ENCODE results near the gene RTCA.

Gene RTCA

GRCh38 chr1:100279358-100279923, 13.4 kb downstream of the RTCA start:
- ATAC-seq = no peak
- no peak for TF ChIP-seq PATZ1 (CRISPR knock-in tag; IDR thresholded peaks at IDR 0.05; ENCODE audit: borderline replicate concordance)
- no peak for TF ChIP-seq ISL1 (CRISPR knock-in tag; IDR thresholded peaks at IDR 0.05)
- no peak for TF ChIP-seq ESRRG (CRISPR knock-in tag; IDR thresholded peaks at IDR 0.05)
- no peak for TF ChIP-seq ARNTL (CRISPR knock-in tag; IDR thresholded peaks at IDR 0.05; ENCODE audit: borderline replicate concordance, low read depth)
- no peak for TF ChIP-seq POU6F1 (CRISPR knock-in tag; IDR thresholded peaks at IDR 0.05; ENCODE audit: borderline replicate concordance, low read depth)
- no peak for TF ChIP-seq GLIS3 (CRISPR knock-in tag; IDR thresholded peaks at IDR 0.05)
- no peak for TF ChIP-seq OSR1 (CRISPR knock-in tag; IDR thresholded peaks at IDR 0.05)
- TF ChIP-seq ZFP3 (CRISPR knock-in tag; IDR thresholded peaks at IDR 0.05) = no peak

- ATAC-seq = no peak
- TF ChIP-seq CSDC2 (CRISPR knock-in tag; IDR thresholded peaks at IDR 0.05) (no peak), TOX (CRISPR knock-in tag; IDR thresholded peaks at IDR 0.05; ENCODE audit: borderline replicate concordance) (no peak), SNAI2 (CRISPR knock-in tag; IDR thresholded peaks at IDR 0.05) (no peak)
These were observed 14.1 kb downstream of the RTCA start for GRCh38 chr1:100279954-100280682.

GRCh38 chr1:100284591-100284990, 18.6 kb downstream of the RTCA start:
- TF ChIP-seq ESRRG (CRISPR knock-in tag; IDR thresholded peaks at IDR 0.05) = no peak
- TF ChIP-seq, protein P1, sequence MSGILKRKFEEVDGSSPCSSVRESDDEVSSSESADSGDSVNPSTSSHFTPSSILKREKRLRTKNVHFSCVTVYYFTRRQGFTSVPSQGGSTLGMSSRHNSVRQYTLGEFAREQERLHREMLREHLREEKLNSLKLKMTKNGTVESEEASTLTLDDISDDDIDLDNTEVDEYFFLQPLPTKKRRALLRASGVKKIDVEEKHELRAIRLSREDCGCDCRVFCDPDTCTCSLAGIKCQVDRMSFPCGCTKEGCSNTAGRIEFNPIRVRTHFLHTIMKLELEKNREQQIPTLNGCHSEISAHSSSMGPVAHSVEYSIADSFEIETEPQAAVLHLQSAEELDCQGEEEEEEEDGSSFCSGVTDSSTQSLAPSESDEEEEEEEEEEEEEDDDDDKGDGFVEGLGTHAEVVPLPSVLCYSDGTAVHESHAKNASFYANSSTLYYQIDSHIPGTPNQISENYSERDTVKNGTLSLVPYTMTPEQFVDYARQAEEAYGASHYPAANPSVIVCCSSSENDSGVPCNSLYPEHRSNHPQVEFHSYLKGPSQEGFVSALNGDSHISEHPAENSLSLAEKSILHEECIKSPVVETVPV (CRISPR knock-in tag; IDR thresholded peaks at IDR 0.05) = no peak
- TF ChIP-seq BACH2 (CRISPR knock-in tag; IDR thresholded peaks at IDR 0.05; ENCODE audit: borderline replicate concordance) = no peak
- TF ChIP-seq ZNF565 (CRISPR knock-in tag; conservative IDR thresholded peaks at IDR 0.05; ENCODE audit: low read depth) = no peak
- TF ChIP-seq RARB (CRISPR knock-in tag; IDR thresholded peaks at IDR 0.05) = no peak
- TF ChIP-seq ZFP3 (CRISPR knock-in tag; IDR thresholded peaks at IDR 0.05) = no peak
- no peak for TF ChIP-seq TOX (CRISPR knock-in tag; IDR thresholded peaks at IDR 0.05; ENCODE audit: borderline replicate concordance)
- no peak for TF ChIP-seq POU6F1 (CRISPR knock-in tag; IDR thresholded peaks at IDR 0.05; ENCODE audit: borderline replicate concordance, low read depth)
- TF ChIP-seq, protein P2, sequence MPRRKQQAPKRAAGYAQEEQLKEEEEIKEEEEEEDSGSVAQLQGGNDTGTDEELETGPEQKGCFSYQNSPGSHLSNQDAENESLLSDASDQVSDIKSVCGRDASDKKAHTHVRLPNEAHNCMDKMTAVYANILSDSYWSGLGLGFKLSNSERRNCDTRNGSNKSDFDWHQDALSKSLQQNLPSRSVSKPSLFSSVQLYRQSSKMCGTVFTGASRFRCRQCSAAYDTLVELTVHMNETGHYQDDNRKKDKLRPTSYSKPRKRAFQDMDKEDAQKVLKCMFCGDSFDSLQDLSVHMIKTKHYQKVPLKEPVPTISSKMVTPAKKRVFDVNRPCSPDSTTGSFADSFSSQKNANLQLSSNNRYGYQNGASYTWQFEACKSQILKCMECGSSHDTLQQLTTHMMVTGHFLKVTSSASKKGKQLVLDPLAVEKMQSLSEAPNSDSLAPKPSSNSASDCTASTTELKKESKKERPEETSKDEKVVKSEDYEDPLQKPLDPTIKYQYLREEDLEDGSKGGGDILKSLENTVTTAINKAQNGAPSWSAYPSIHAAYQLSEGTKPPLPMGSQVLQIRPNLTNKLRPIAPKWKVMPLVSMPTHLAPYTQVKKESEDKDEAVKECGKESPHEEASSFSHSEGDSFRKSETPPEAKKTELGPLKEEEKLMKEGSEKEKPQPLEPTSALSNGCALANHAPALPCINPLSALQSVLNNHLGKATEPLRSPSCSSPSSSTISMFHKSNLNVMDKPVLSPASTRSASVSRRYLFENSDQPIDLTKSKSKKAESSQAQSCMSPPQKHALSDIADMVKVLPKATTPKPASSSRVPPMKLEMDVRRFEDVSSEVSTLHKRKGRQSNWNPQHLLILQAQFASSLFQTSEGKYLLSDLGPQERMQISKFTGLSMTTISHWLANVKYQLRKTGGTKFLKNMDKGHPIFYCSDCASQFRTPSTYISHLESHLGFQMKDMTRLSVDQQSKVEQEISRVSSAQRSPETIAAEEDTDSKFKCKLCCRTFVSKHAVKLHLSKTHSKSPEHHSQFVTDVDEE (CRISPR knock-in tag; IDR thresholded peaks at IDR 0.05) = no peak
- TF ChIP-seq ARNTL (CRISPR knock-in tag; IDR thresholded peaks at IDR 0.05; ENCODE audit: borderline replicate concordance, low read depth) = no peak
- TF ChIP-seq, protein P3, sequence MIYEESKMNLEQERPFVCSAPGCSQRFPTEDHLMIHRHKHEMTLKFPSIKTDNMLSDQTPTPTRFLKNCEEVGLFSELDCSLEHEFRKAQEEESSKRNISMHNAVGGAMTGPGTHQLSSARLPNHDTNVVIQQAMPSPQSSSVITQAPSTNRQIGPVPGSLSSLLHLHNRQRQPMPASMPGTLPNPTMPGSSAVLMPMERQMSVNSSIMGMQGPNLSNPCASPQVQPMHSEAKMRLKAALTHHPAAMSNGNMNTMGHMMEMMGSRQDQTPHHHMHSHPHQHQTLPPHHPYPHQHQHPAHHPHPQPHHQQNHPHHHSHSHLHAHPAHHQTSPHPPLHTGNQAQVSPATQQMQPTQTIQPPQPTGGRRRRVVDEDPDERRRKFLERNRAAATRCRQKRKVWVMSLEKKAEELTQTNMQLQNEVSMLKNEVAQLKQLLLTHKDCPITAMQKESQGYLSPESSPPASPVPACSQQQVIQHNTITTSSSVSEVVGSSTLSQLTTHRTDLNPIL (CRISPR knock-in tag; IDR thresholded peaks at IDR 0.05; ENCODE audit: low read depth) = no peak
- no peak for TF ChIP-seq ZNF8 (CRISPR knock-in tag; IDR thresholded peaks at IDR 0.05)
- TF ChIP-seq ZNF70 (CRISPR knock-in tag; IDR thresholded peaks at IDR 0.05) = no peak
- TF ChIP-seq PPARA (CRISPR knock-in tag; IDR thresholded peaks at IDR 0.05; ENCODE audit: borderline replicate concordance) = no peak
- no peak for TF ChIP-seq SNAI2 (CRISPR knock-in tag; IDR thresholded peaks at IDR 0.05)
- TF ChIP-seq ZFP30 (CRISPR knock-in tag; IDR thresholded peaks at IDR 0.05) = no peak
- TF ChIP-seq PATZ1 (CRISPR knock-in tag; IDR thresholded peaks at IDR 0.05; ENCODE audit: borderline replicate concordance) = no peak
- no peak for TF ChIP-seq ISL1 (CRISPR knock-in tag; IDR thresholded peaks at IDR 0.05)
- no peak for TF ChIP-seq GLIS3 (CRISPR knock-in tag; IDR thresholded peaks at IDR 0.05)
- no peak for ATAC-seq

Data from SK-N-SH treated with all-trans-retinoic acid at 6 μM for 48 hours (cell line).